K562 (cell line): ENCODE data around the gene SDC3. TPM values are rescaled to one million over a fixed set of nuclear protein-coding genes. Genes with fewer than 3 reads are reported as not detected.
A peak's percentile ranks its signal among the peaks of the same experiment; 100 is the strongest.

Experiments used
- ATAC-seq: fragments of 200-7000 bp; cut with Tn5 transposase; 3 replicates; pipeline ENCODE4 v1.9.1; 2020; ENCODE audit warnings: moderate library complexity
- BruUV-seq: library from RNA; stranded (reverse); fragments of 400-500 nt; replicated peaks from 2 replicates; lab custom pipeline; 2021; lab: Mats Ljungman, UMichigan
- CTCF ChIA-PET: fragments of 300-600 bp; formaldehyde crosslinking; extraction: SDS; loops from one replicate; lab custom pipeline; 2021; ENCODE audit warnings: low intra/inter-chr PET ratio; lab: Yijun Ruan, JAX
- POLR2A ChIA-PET: fragments of 300-600, 350-650 bp; sonication (Branson Sonifier 250); formaldehyde crosslinking; extraction: SDS; loops from one replicate; lab custom pipeline; 2021; ENCODE audit warnings: antibody characterized with exemption, inconsistent platforms; lab: Yijun Ruan, JAX
- DNase-seq, 4 experiments: peaks; one replicate each; pipeline versions ENCODE4 v3.0.0 to v3.0.0-alpha.2; 2011 to 2018; ENCODE audit warnings: low spot score in 3 of 4, mixed read lengths in 3 of 4; ENCODE audit errors: extremely low read depth in 1 of 4
- FAIRE-seq: peaks from 2 replicates; lab custom pipeline; 2011; peaks lifted over from hg19 to GRCh38; lab: Jason Lieb, UNC
- H2AFZ ChIP-seq: 2 replicates; pipeline ENCODE4 v1.6.0; 2011; ENCODE audit warnings: low read depth, low read length, control low read depth, inconsistent platforms
- H3K27ac ChIP-seq: fragments of 200-600 bp; 3 replicates; pipeline ENCODE4 v1.8.0; 2011; ENCODE audit warnings: low read depth, mild to moderate bottlenecking, control low read depth, inconsistent platforms, low read length, moderate library complexity, mixed read lengths; ENCODE audit errors: extremely low read depth
- H3K27me3 ChIP-seq, 2 experiments: fragments of 300-600 bp in 1 of 2; 2 replicates in 1 of 2; 3 replicates in 1 of 2; pipeline versions ENCODE4 v1.6.0 to v1.8.0; 2011; ENCODE audit warnings: inconsistent platforms in 2 of 2, low read length in 2 of 2, mild to moderate bottlenecking in 1 of 2, mixed read lengths in 1 of 2, moderate library complexity in 1 of 2; ENCODE audit not compliant: control insufficient read depth in 2 of 2, insufficient read depth in 2 of 2
- H3K36me3 ChIP-seq: fragments of 300-600 bp; 3 replicates; pipeline ENCODE4 v1.8.0; 2011; ENCODE audit warnings: mild to moderate bottlenecking, low read length, inconsistent platforms; ENCODE audit not compliant: control insufficient read depth, insufficient read depth
- H3K4me1 ChIP-seq, 2 experiments: fragments of 200-600 bp in 1 of 2; replicated peaks in 1 of 2; 2 replicates in 1 of 2; 3 replicates in 1 of 2; pipeline versions ENCODE4 v1.5.1 to v1.8.0; 2011; ENCODE audit warnings: inconsistent platforms in 2 of 2, low read length in 2 of 2, mild to moderate bottlenecking in 1 of 2, mixed read lengths in 1 of 2, moderate library complexity in 1 of 2; ENCODE audit not compliant: control insufficient read depth in 2 of 2, insufficient read depth in 2 of 2
- H3K4me2 ChIP-seq: 2 replicates; pipeline ENCODE4 v1.6.1; 2011; ENCODE audit warnings: low read length, control low read depth, inconsistent platforms, mixed read lengths; ENCODE audit not compliant: insufficient read depth
- H3K4me3 ChIP-seq: fragments of 200-600 bp; sonication (generic), shearing (Covaris generic); 2 replicates; pipeline ENCODE4 v1.5.1; 2016; ENCODE audit warnings: control low read depth, inconsistent platforms
- H3K79me2 ChIP-seq: fragments of 200-600 bp; 3 replicates; pipeline ENCODE4 v1.8.0; 2011; ENCODE audit warnings: low read length, inconsistent platforms; ENCODE audit not compliant: control insufficient read depth, insufficient read depth
- H3K9ac ChIP-seq, 2 experiments: 2 replicates each; pipeline versions ENCODE4 v1.6.0 to v1.6.1; 2011; ENCODE audit warnings: low read depth in 2 of 2, low read length in 2 of 2, control low read depth in 1 of 2, inconsistent platforms in 1 of 2, mild to moderate bottlenecking in 1 of 2, mixed read lengths in 1 of 2; ENCODE audit not compliant: insufficient read depth in 1 of 2
- H3K9me1 ChIP-seq: one replicate; pipeline ENCODE4 v1.6.0; 2011; ENCODE audit warnings: inconsistent platforms, mild to moderate bottlenecking, low read length, moderate library complexity; ENCODE audit not compliant: control insufficient read depth, insufficient read depth
- H3K9me3 ChIP-seq: replicated peaks from 2 replicates; pipeline ENCODE4 v1.5.1; 2011; ENCODE audit warnings: low read depth, low read length, inconsistent platforms; ENCODE audit not compliant: control insufficient read depth, insufficient read depth
- H4K20me1 ChIP-seq: replicated peaks from 2 replicates; pipeline ENCODE4 v1.6.1; 2011; ENCODE audit warnings: low read length, inconsistent platforms, mixed read lengths; ENCODE audit not compliant: control insufficient read depth, insufficient read depth
- CBX3 ChIP-seq, 2 experiments: IDR thresholded peaks; 1 replicate in 1 of 2; 2 replicates in 1 of 2; pipeline ENCODE4 v1.6.1; 2012; ENCODE audit warnings: inconsistent platforms in 2 of 2, low read length in 2 of 2, borderline replicate concordance in 1 of 2, control low read depth in 1 of 2
- MEIS2 ChIP-seq: fragments of 450-650 bp; IDR thresholded peaks from 2 replicates; pipeline ENCODE4 v1.6.1; 2014; ENCODE audit warnings: mild to moderate bottlenecking; ENCODE audit not compliant: partially characterized antibody
- MTF1 ChIP-seq: fragments of 250-450 bp; sonication (Bioruptor Pico); IDR thresholded peaks from 2 replicates; pipeline ENCODE4 v1.9.0; 2021; ENCODE audit warnings: moderate library complexity, mild to moderate bottlenecking, inconsistent platforms, borderline replicate concordance
- PKNOX1 ChIP-seq: fragments of 450-650 bp; IDR thresholded peaks from 2 replicates; pipeline ENCODE4 v1.6.1; 2016
- POLR2B ChIP-seq: fragments of 450-650 bp; IDR thresholded peaks from 2 replicates; pipeline ENCODE4 v1.6.1; 2018; ENCODE audit warnings: low read depth; ENCODE audit not compliant: partially characterized antibody
- TRIM24 ChIP-seq, 2 experiments: fragments of 450-650 bp; IDR thresholded peaks; 2 replicates each; pipeline ENCODE4 v1.6.1; 2016
- WGBS: fragments of 100-300 bp; shearing (Covaris generic); methylation state at CpG from one replicate; pipeline ENCODE4 v1.1.6; 2016; ENCODE audit warnings: low coverage, mixed read lengths; ENCODE audit not compliant: insufficient coverage; ENCODE audit errors: missing lambda C conversion rate; 5-methylcytosine and 5-hydroxymethylcytosine counted together
- in situ Hi-C: fragments of 300-500 bp; cut with MboI; formaldehyde crosslinking; loops from 4 replicates; pipeline ENCODE4 v1.15.0; 2018; ENCODE audit warnings: inconsistent platforms, mixed read lengths
- intact Hi-C: fragments of 100-400 bp; cut with micrococcal nuclease; formaldehyde crosslinking; loops from 2 replicates; pipeline ENCODE4 v1.14.2; 2022
- polyA plus RNA-seq, 8 experiments: library from polyadenylated mRNA; depleted of rRNA in 4 of 8; stranded (reverse) in 5 of 8; unstranded in 3 of 8; fragments of >200 nt; fragmentation: Nextera tagmentation in 2 of 8; fragmentation: Illumina TruSeq in 1 of 8; extraction: Ambion mirVana in 2 of 8; extraction: Trizol in 1 of 8; gene quantifications; 2 replicates each; pipeline versions ENCODE4 v1.2.1 to v1.2.3, GENCODE V29; 2011 to 2014; ENCODE audit warnings: inconsistent platforms in 1 of 8, missing spikeins in 1 of 8
- total RNA-seq, 7 experiments: library from RNA; depleted of rRNA in 6 of 7; stranded (reverse); fragments of >200 nt in 6 of 7; fragmentation: Illumina TruSeq in 2 of 7; extraction: Trizol in 2 of 7; gene quantifications; 2 replicates each; pipeline versions ENCODE4 v1.2.1 to v1.2.3, GENCODE V29; 2011 to 2021; ENCODE audit warnings: low replicate concordance in 1 of 7
- TF ChIP-seq, protein P1 (sequence below): fragments of 450-650 bp; formaldehyde crosslinking; IDR thresholded peaks from 2 replicates; pipeline ENCODE4 v1.4.0; 2020; ENCODE audit warnings: mild to moderate bottlenecking, moderate library complexity
- TF ChIP-seq, protein P2 (sequence below), 2 experiments: IDR thresholded peaks in 1 of 2; conservative IDR thresholded peaks in 1 of 2; 2 replicates each; pipeline ENCODE4 v1.6.1; 2016; ENCODE audit warnings: low read depth in 2 of 2, mild to moderate bottlenecking in 1 of 2, missing compliant biosample characterization in 1 of 2, missing genetic modification characterization in 1 of 2, moderate library complexity in 1 of 2

The SDC3 gene
- total and polyA plus RNA-seq, 9 of the 15 experiments (the other 6 are each of a cell fraction or from before 2014, with no cell fraction given), result 0.38 to 44.1 (median 12.1) TPM

- Histone ChIP-seq H2AFZ (no peak overlapping the region), H3K79me2 (no peaks in the 10 kb centered on the region), H3K27ac (no peak overlapping the region), H4K20me1 (no peaks in the 10 kb centered on the region; the same call in 1 of the 2 replicates), H3K9ac (no peak overlapping the region), H3K4me2 (no peak overlapping the region), H3K9me1 (no peaks in the 10 kb centered on the region), H3K4me1 (peaks cover 0 to under 1% of the 10 kb centered on the region in 2 experiments; a peak in 1 of 5 replicates), H3K36me3 (no peaks in the 10 kb centered on the region), H3K9me3 (peaks cover 4% of the 10 kb centered on the region; the same call in 1 of the 2 replicates), H3K4me3 (no peak overlapping the region), H3K27me3 (peaks cover 8 to 11% of the 10 kb centered on the region in 2 experiments; a peak in 4 of 5 replicates)
- intact Hi-C loops (no loop called here), in situ Hi-C loops (no loop called here)
- ChIA-PET CTCF (no interaction called here), POLR2A (interaction anchor here (1.1 kb wide), 1 partner anchor 16 kb away, joined by 3 read pairs; no protein-coding TSS in a partner anchor)
- ATAC-seq (no peak), FAIRE-seq (no peak), DNase-seq (no peak)
- no TSS peak for BruUV-seq
- 7% methylated on average over 2 of the region's 2 CpGs for WGBS
- TF ChIP-seq MEIS2 (peak; percentile 74), MTF1 (CRISPR knock-in tag) (no peak), CBX3 (IDR thresholded peaks at IDR 0.05; ENCODE audit: borderline replicate concordance in 1 of 2, low read length in 2 of 2) (0 out of 3 replicates have a peak, but pooled peaks of 1 of the 2 experiments have one; percentile 36), POLR2B (no peak), PKNOX1 (peak; percentile 76), TRIM24 (IDR thresholded peaks at IDR 0.05) (0 out of 4 replicates have a peak, but pooled peaks of 1 of the 2 experiments have one; percentile 20)
- TF ChIP-seq, protein P1, sequence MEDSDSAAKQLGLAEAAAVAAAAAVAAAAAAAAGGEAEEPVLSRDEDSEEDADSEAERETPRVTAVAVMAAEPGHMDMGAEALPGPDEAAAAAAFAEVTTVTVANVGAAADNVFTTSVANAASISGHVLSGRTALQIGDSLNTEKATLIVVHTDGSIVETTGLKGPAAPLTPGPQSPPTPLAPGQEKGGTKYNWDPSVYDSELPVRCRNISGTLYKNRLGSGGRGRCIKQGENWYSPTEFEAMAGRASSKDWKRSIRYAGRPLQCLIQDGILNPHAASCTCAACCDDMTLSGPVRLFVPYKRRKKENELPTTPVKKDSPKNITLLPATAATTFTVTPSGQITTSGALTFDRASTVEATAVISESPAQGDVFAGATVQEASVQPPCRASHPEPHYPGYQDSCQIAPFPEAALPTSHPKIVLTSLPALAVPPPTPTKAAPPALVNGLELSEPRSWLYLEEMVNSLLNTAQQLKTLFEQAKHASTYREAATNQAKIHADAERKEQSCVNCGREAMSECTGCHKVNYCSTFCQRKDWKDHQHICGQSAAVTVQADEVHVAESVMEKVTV (CRISPR knock-in tag), result no peak
- TF ChIP-seq, protein P2, sequence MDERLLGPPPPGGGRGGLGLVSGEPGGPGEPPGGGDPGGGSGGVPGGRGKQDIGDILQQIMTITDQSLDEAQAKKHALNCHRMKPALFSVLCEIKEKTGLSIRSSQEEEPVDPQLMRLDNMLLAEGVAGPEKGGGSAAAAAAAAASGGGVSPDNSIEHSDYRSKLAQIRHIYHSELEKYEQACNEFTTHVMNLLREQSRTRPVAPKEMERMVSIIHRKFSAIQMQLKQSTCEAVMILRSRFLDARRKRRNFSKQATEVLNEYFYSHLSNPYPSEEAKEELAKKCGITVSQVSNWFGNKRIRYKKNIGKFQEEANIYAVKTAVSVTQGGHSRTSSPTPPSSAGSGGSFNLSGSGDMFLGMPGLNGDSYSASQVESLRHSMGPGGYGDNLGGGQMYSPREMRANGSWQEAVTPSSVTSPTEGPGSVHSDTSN (CRISPR knock-in tag; IDR thresholded peaks at IDR 0.05; ENCODE audit: low read depth), result no peak
- TF ChIP-seq, protein P2 (tag; conservative IDR thresholded peaks at IDR 0.05; ENCODE audit: low read depth), result peak; percentile 63
Observed at GRCh38 chr1:30829889-30830288, 78.7 kb downstream of the SDC3 start.
